HepG2 (cell line): ENCODE measurements around the gene SLC28A1. TPM values are rescaled to one million over a fixed set of nuclear protein-coding genes. Genes with fewer than 3 reads are reported as not detected.

Source experiments
- PCBP1 ChIP-seq: fragments of 200-400 bp; formaldehyde crosslinking; IDR thresholded peaks from 2 replicates; pipeline ENCODE4 v1.6.1; 2017; ENCODE audit warnings: mild to moderate bottlenecking, low read depth, low read length, borderline replicate concordance
- PHF8 ChIP-seq: sonication (generic); formaldehyde crosslinking; IDR thresholded peaks from 2 replicates; pipeline ENCODE4 v1.5.0; 2020; ENCODE audit warnings: missing genetic modification reagents
- REST ChIP-seq, 2 experiments: IDR thresholded peaks; 2 replicates each; pipeline ENCODE4 v1.6.1; 2011 to 2012; ENCODE audit warnings: low read length in 2 of 2, borderline replicate concordance in 1 of 2, low read depth in 1 of 2, mild to moderate bottlenecking in 1 of 2, moderate library complexity in 1 of 2
- SNAPC2 ChIP-seq: sonication (generic); formaldehyde crosslinking; IDR thresholded peaks from 2 replicates; pipeline ENCODE4 v1.8.1; 2022; ENCODE audit warnings: mild to moderate bottlenecking, missing genetic modification reagents
- TFDP1 ChIP-seq: IDR thresholded peaks from 2 replicates; pipeline ENCODE4 v1.6.1; 2016; ENCODE audit warnings: missing compliant biosample characterization, missing genetic modification reagents, borderline replicate concordance
- TIGD3 ChIP-seq: sonication (generic); formaldehyde crosslinking; IDR thresholded peaks from 2 replicates; pipeline ENCODE4 v1.5.1; 2020; ENCODE audit warnings: mild to moderate bottlenecking, missing genetic modification reagents, borderline replicate concordance
- ZFP91 ChIP-seq: sonication (generic); formaldehyde crosslinking; IDR thresholded peaks from 2 replicates; pipeline ENCODE4 v1.9.0; 2022; ENCODE audit warnings: missing genetic modification reagents, mild to moderate bottlenecking, borderline replicate concordance
- ZNF292 ChIP-seq: sonication (generic); formaldehyde crosslinking; IDR thresholded peaks from 2 replicates; pipeline ENCODE4 v1.8.1; 2022; ENCODE audit warnings: mild to moderate bottlenecking, low read depth, missing genetic modification reagents, borderline replicate concordance
- polyA plus RNA-seq, 8 experiments: library from polyadenylated mRNA; depleted of rRNA in 3 of 8; stranded (reverse) in 7 of 8; unstranded in 1 of 8; fragments of >200 nt; fragmentation: Illumina TruSeq in 4 of 8; extraction: Trizol in 4 of 8; gene quantifications; 2 replicates each; pipeline versions ENCODE4 v1.2.1 to v1.2.3, GENCODE V29; 2011 to 2016; ENCODE audit warnings: low read depth in 4 of 8, missing spikeins in 1 of 8, mixed read lengths in 1 of 8; ENCODE audit not compliant: insufficient read depth in 1 of 8
- total RNA-seq, 5 experiments: library from RNA; depleted of rRNA; stranded (reverse); fragments of >200 nt; fragmentation: Illumina TruSeq; extraction: Trizol; gene quantifications; 2 replicates each; pipeline ENCODE4 v1.2.3, GENCODE V29; 2016; ENCODE audit warnings: low read depth in 1 of 5
- TF ChIP-seq, protein P1 (sequence below): sonication (generic); formaldehyde crosslinking; IDR thresholded peaks from 2 replicates; pipeline ENCODE4 v1.4.0; 2020; ENCODE audit warnings: mild to moderate bottlenecking, missing genetic modification reagents
- TF ChIP-seq, protein P2 (sequence below): sonication (generic); formaldehyde crosslinking; IDR thresholded peaks from 2 replicates; pipeline ENCODE4 v1.5.1; 2020; ENCODE audit warnings: mild to moderate bottlenecking, missing genetic modification reagents, moderate library complexity
- TF ChIP-seq, protein P3 (sequence below): IDR thresholded peaks from 2 replicates; pipeline ENCODE4 v1.6.1; 2016; ENCODE audit warnings: low read depth

Gene SLC28A1
- total and polyA plus RNA-seq, 2 of the 13 experiments (the other 11 are each of a cell fraction or from before 2014, with no cell fraction given) = 0.31 to 5.8 TPM

- TF ChIP-seq ZFP91 (CRISPR knock-in tag) = no peak
- 0 out of 2 replicates have a peak, but pooled peaks have one; percentile 24 for TF ChIP-seq PCBP1
- TF ChIP-seq, protein P1, sequence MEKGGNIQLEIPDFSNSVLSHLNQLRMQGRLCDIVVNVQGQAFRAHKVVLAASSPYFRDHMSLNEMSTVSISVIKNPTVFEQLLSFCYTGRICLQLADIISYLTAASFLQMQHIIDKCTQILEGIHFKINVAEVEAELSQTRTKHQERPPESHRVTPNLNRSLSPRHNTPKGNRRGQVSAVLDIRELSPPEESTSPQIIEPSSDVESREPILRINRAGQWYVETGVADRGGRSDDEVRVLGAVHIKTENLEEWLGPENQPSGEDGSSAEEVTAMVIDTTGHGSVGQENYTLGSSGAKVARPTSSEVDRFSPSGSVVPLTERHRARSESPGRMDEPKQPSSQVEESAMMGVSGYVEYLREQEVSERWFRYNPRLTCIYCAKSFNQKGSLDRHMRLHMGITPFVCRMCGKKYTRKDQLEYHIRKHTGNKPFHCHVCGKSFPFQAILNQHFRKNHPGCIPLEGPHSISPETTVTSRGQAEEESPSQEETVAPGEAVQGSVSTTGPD (CRISPR knock-in tag) = no peak
- TF ChIP-seq, protein P2, sequence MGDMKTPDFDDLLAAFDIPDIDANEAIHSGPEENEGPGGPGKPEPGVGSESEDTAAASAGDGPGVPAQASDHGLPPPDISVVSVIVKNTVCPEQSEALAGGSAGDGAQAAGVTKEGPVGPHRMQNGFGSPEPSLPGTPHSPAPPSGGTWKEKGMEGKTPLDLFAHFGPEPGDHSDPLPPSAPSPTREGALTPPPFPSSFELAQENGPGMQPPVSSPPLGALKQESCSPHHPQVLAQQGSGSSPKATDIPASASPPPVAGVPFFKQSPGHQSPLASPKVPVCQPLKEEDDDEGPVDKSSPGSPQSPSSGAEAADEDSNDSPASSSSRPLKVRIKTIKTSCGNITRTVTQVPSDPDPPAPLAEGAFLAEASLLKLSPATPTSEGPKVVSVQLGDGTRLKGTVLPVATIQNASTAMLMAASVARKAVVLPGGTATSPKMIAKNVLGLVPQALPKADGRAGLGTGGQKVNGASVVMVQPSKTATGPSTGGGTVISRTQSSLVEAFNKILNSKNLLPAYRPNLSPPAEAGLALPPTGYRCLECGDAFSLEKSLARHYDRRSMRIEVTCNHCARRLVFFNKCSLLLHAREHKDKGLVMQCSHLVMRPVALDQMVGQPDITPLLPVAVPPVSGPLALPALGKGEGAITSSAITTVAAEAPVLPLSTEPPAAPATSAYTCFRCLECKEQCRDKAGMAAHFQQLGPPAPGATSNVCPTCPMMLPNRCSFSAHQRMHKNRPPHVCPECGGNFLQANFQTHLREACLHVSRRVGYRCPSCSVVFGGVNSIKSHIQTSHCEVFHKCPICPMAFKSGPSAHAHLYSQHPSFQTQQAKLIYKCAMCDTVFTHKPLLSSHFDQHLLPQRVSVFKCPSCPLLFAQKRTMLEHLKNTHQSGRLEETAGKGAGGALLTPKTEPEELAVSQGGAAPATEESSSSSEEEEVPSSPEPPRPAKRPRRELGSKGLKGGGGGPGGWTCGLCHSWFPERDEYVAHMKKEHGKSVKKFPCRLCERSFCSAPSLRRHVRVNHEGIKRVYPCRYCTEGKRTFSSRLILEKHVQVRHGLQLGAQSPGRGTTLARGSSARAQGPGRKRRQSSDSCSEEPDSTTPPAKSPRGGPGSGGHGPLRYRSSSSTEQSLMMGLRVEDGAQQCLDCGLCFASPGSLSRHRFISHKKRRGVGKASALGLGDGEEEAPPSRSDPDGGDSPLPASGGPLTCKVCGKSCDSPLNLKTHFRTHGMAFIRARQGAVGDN (CRISPR knock-in tag) = peak; percentile 67; the same call in 1 of the 2 replicates
- TF ChIP-seq PHF8 (CRISPR knock-in tag) = peak; percentile 13; the same call in 1 of the 2 replicates
- peak in 1 of 2 experiments; percentile 7; a peak in 1 of 4 replicates for TF ChIP-seq REST (IDR thresholded peaks at IDR 0.05; ENCODE audit: borderline replicate concordance in 1 of 2, low read depth in 1 of 2, low read length in 2 of 2)
- peak; percentile 23; the same call in 1 of the 2 replicates for TF ChIP-seq TFDP1 (CRISPR knock-in tag)
- TF ChIP-seq ZNF292 (CRISPR knock-in tag) = peak; percentile 60; the same call in 1 of the 2 replicates
- TF ChIP-seq SNAPC2 = no peak
- TF ChIP-seq, protein P3, sequence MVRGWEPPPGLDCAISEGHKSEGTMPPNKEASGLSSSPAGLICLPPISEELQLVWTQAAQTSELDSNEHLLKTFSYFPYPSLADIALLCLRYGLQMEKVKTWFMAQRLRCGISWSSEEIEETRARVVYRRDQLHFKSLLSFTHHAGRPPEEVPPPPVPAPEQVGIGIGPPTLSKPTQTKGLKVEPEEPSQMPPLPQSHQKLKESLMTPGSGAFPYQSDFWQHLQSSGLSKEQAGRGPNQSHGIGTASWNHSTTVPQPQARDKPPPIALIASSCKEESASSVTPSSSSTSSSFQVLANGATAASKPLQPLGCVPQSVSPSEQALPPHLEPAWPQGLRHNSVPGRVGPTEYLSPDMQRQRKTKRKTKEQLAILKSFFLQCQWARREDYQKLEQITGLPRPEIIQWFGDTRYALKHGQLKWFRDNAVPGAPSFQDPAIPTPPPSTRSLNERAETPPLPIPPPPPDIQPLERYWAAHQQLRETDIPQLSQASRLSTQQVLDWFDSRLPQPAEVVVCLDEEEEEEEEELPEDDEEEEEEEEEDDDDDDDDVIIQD (CRISPR knock-in tag) = no peak
- no peak for TF ChIP-seq TIGD3 (CRISPR knock-in tag)
Observed at GRCh38 chr15:84982301-84982920, 97.9 kb downstream of the SLC28A1 start (continued).
